Neural cell (in vitro differentiated cells): Measurements from ENCODE around the gene TBR1.

Experiments used
- EZH2 ChIP-seq: fragments of 200-600, 300-800 bp; shearing (Covaris generic), sonication (generic); IDR thresholded peaks from 2 replicates; pipeline ENCODE4 v1.6.1; 2014; ENCODE audit warnings: antibody characterized with exemption, low read length, borderline replicate concordance, mild to moderate bottlenecking; ENCODE audit not compliant: insufficient read depth, poor library complexity, severe bottlenecking
- POLR2AphosphoS5 ChIP-seq: IDR thresholded peaks from 2 replicates; pipeline ENCODE4 v1.6.1; 2012
- TF ChIP-seq, protein P1 (sequence below): fragments of 450-650 bp; IDR thresholded peaks from 2 replicates; pipeline ENCODE4 v1.5.1; 2014; ENCODE audit warnings: antibody characterized with exemption, mild to moderate bottlenecking, moderate library complexity; ENCODE audit not compliant: poor library complexity, severe bottlenecking

DNA sequence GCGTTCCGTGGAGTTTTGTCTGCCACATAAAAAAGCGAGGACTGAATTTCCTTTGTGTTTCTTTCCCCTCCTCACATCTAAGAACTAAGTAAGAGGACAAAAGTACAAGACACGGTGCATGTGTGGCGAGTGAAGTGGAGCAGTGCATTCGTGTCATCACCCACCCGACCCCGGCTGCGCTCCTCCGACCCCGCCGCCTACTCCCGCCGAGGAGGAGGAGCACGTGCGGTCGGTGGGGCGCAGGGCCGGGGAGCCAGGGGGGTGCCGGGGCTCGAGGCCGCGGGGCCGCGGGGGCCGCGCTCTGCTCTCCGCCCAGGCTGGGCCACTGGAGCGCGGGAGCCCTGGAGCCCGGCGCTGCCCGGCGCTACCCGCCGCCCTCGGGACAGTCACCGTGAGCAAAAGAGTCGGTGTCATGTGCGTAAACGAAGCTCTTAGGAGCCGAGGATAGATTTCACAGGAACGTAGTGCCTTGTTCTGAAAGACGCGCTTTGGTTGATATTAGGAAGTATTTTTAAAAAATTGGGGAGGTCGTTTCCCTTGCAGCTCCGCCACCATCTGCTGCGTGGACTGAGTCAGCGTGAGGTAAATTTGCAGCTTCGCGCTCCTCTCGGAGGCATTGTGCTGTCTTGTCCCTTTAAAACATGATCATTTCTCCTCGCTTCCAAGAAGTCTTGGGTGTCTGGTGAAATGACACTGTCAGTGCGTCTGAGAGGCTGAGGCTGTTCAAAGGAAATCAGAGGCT lies 11.0 kb downstream of the TBR1 start:
- TF ChIP-seq POLR2AphosphoS5: no peak
- TF ChIP-seq, protein P1, sequence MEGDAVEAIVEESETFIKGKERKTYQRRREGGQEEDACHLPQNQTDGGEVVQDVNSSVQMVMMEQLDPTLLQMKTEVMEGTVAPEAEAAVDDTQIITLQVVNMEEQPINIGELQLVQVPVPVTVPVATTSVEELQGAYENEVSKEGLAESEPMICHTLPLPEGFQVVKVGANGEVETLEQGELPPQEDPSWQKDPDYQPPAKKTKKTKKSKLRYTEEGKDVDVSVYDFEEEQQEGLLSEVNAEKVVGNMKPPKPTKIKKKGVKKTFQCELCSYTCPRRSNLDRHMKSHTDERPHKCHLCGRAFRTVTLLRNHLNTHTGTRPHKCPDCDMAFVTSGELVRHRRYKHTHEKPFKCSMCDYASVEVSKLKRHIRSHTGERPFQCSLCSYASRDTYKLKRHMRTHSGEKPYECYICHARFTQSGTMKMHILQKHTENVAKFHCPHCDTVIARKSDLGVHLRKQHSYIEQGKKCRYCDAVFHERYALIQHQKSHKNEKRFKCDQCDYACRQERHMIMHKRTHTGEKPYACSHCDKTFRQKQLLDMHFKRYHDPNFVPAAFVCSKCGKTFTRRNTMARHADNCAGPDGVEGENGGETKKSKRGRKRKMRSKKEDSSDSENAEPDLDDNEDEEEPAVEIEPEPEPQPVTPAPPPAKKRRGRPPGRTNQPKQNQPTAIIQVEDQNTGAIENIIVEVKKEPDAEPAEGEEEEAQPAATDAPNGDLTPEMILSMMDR: no peak
- TF ChIP-seq EZH2: no peak
